WTC11 (cell line): ENCODE measurements around the gene TEX261. TPM values are rescaled to one million over a fixed set of nuclear protein-coding genes. Genes with fewer than 3 reads are reported as not detected.

Source experiments
- ATAC-seq: fragments of 200-7000 bp; cut with Tn5 transposase; 2 replicates; pipeline ENCODE4 v1.10.0; 2021; ENCODE audit warnings: mild to moderate bottlenecking, moderate library complexity
- CTCF ChIA-PET: fragments of 300-600 bp; sonication (Branson Sonifier 250); formaldehyde crosslinking; loops from one replicate; lab custom pipeline; 2021; ENCODE audit warnings: antibody characterized with exemption; lab: Charles Lee
- POLR2A ChIA-PET: fragments of 350-600 bp; sonication (Branson Sonifier 250); formaldehyde crosslinking; loops from one replicate; lab custom pipeline; 2021; ENCODE audit warnings: antibody characterized with exemption; lab: Charles Lee
- DNase-seq: peaks from one replicate; pipeline ENCODE4 v3.0.0; 2021; ENCODE audit warnings: low spot score
- H3K27ac Mint-ChIP-seq: 2 replicates; pipeline ENCODE4 v1.8.0; 2021; ENCODE audit warnings: mixed read lengths
- H3K27me3 Mint-ChIP-seq: 2 replicates; pipeline ENCODE4 v1.8.0; 2021; ENCODE audit warnings: low read depth, mild to moderate bottlenecking, moderate library complexity, mixed read lengths
- H3K36me3 Mint-ChIP-seq: 2 replicates; pipeline ENCODE4 v1.8.0; 2021; ENCODE audit warnings: mixed read lengths
- H3K4me1 Mint-ChIP-seq: 2 replicates; pipeline ENCODE4 v1.8.0; 2022; ENCODE audit warnings: mixed read lengths
- H3K4me3 Mint-ChIP-seq: 2 replicates; pipeline ENCODE4 v1.8.0; 2021; ENCODE audit warnings: mild to moderate bottlenecking, moderate library complexity, mixed read lengths
- H3K9me3 Mint-ChIP-seq: 2 replicates; pipeline ENCODE4 v1.8.0; 2021; ENCODE audit warnings: mixed read lengths
- AFF4 ChIP-seq: sonication (generic); formaldehyde crosslinking; IDR thresholded peaks from 2 replicates; pipeline ENCODE4 v1.8.1; 2023; ENCODE audit warnings: mild to moderate bottlenecking, missing genetic modification reagents, borderline replicate concordance
- AR ChIP-seq: fragments of 250-450 bp; sonication (Bioruptor Pico); IDR thresholded peaks from 2 replicates; pipeline ENCODE4 v1.9.0; 2021; ENCODE audit warnings: mild to moderate bottlenecking
- E2F4 ChIP-seq: sonication (generic); formaldehyde crosslinking; IDR thresholded peaks from 2 replicates; pipeline ENCODE4 v1.8.1; 2022; ENCODE audit warnings: low read depth, mild to moderate bottlenecking, moderate library complexity, missing genetic modification reagents, borderline replicate concordance
- EMX1 ChIP-seq: fragments of 250-450 bp; sonication (Bioruptor Pico); IDR thresholded peaks from 2 replicates; pipeline ENCODE4 v1.8.0; 2021; ENCODE audit warnings: mild to moderate bottlenecking
- ESRRA ChIP-seq: sonication (generic); formaldehyde crosslinking; IDR thresholded peaks from 2 replicates; pipeline ENCODE4 v1.8.1; 2022; ENCODE audit warnings: mild to moderate bottlenecking, missing genetic modification reagents, borderline replicate concordance
- ETV6 ChIP-seq: sonication (generic); formaldehyde crosslinking; IDR thresholded peaks from 2 replicates; pipeline ENCODE4 v1.8.1; 2022; ENCODE audit warnings: mild to moderate bottlenecking, missing genetic modification reagents
- FOXK1 ChIP-seq: sonication (generic); formaldehyde crosslinking; IDR thresholded peaks from 2 replicates; pipeline ENCODE4 v1.8.0; 2022; ENCODE audit warnings: mild to moderate bottlenecking, moderate library complexity, missing genetic modification reagents
- FOXP1 ChIP-seq: sonication (generic); formaldehyde crosslinking; IDR thresholded peaks from 2 replicates; pipeline ENCODE4 v1.8.0; 2022; ENCODE audit warnings: missing genetic modification reagents, mild to moderate bottlenecking, moderate library complexity, borderline replicate concordance
- NFYB ChIP-seq: sonication (generic); formaldehyde crosslinking; conservative IDR thresholded peaks from 2 replicates; pipeline ENCODE4 v1.8.0; 2022; ENCODE audit warnings: low read depth, missing genetic modification reagents
- NR1H2 ChIP-seq: sonication (generic); formaldehyde crosslinking; IDR thresholded peaks from 2 replicates; pipeline ENCODE4 v1.9.0; 2021; ENCODE audit warnings: mild to moderate bottlenecking, moderate library complexity, missing genetic modification reagents
- NR3C1 ChIP-seq: sonication (generic); formaldehyde crosslinking; conservative IDR thresholded peaks from 2 replicates; pipeline ENCODE4 v1.8.1; 2023; ENCODE audit warnings: low read depth, mild to moderate bottlenecking, missing genetic modification reagents
- PRDM15 ChIP-seq: sonication (generic); formaldehyde crosslinking; IDR thresholded peaks from 2 replicates; pipeline ENCODE4 v1.8.0; 2022; ENCODE audit warnings: missing genetic modification reagents
- PREB ChIP-seq: sonication (generic); formaldehyde crosslinking; IDR thresholded peaks from 2 replicates; pipeline ENCODE4 v1.8.1; 2022; ENCODE audit warnings: mild to moderate bottlenecking, missing genetic modification reagents, moderate library complexity, borderline replicate concordance
- PRRX2 ChIP-seq: fragments of 250-450 bp; sonication (Bioruptor Pico); IDR thresholded peaks from 2 replicates; pipeline ENCODE4 v1.8.0; 2021; ENCODE audit warnings: mild to moderate bottlenecking
- RORB ChIP-seq: fragments of 250-450 bp; sonication (Bioruptor Pico); IDR thresholded peaks from 2 replicates; pipeline ENCODE4 v1.9.0; 2021; ENCODE audit warnings: mild to moderate bottlenecking
- SMAD4 ChIP-seq: sonication (generic); formaldehyde crosslinking; IDR thresholded peaks from 2 replicates; pipeline ENCODE4 v1.8.0; 2022; ENCODE audit warnings: mild to moderate bottlenecking, missing genetic modification reagents
- TEAD4 ChIP-seq: sonication (generic); formaldehyde crosslinking; IDR thresholded peaks from 2 replicates; pipeline ENCODE4 v1.8.0; 2022; ENCODE audit warnings: mild to moderate bottlenecking, missing genetic modification reagents
- ZBTB21 ChIP-seq: sonication (generic); formaldehyde crosslinking; IDR thresholded peaks from 2 replicates; pipeline ENCODE4 v1.8.1; 2023; ENCODE audit warnings: mild to moderate bottlenecking, missing genetic modification reagents, borderline replicate concordance
- ZMAT4 ChIP-seq: fragments of 250-450 bp; sonication (Bioruptor Pico); IDR thresholded peaks from 2 replicates; pipeline ENCODE4 v1.9.0; 2021; ENCODE audit warnings: mild to moderate bottlenecking
- ZNF121 ChIP-seq: sonication (generic); formaldehyde crosslinking; IDR thresholded peaks from 2 replicates; pipeline ENCODE4 v1.8.0; 2023; ENCODE audit warnings: missing genetic modification reagents
- ZNF425 ChIP-seq: fragments of 250-450 bp; sonication (Bioruptor Pico); conservative IDR thresholded peaks from 2 replicates; pipeline ENCODE4 v1.9.0; 2021; ENCODE audit warnings: mild to moderate bottlenecking
- total RNA-seq: library from RNA; stranded (reverse); gene quantifications from 3 replicates; pipeline ENCODE4 v1.2.3, GENCODE V29; 2021

The TEX261 gene
- total RNA-seq, 1 experiment from 2014 or later, result 18.3 TPM

- TF ChIP-seq AR (CRISPR knock-in tag), result no peak
- peak; percentile 35; the same call in 1 of the 2 replicates for TF ChIP-seq ESRRA (CRISPR knock-in tag)
- TF ChIP-seq ETV6, result no peak
- TF ChIP-seq ZMAT4 (CRISPR knock-in tag), result no peak
- TF ChIP-seq ZBTB21, result no peak
- TF ChIP-seq EMX1 (CRISPR knock-in tag), result no peak
- TF ChIP-seq FOXP1 (CRISPR knock-in tag), result peak; percentile 84; the same call in 1 of the 2 replicates
- TF ChIP-seq PRDM15 (CRISPR knock-in tag), result no peak
- no peak for TF ChIP-seq NR3C1
Measured at GRCh38 chr2:70984576-70985282, 9.9 kb downstream of the TEX261 start (continued).

- Mint-ChIP-seq H3K36me3 (peaks cover 12% of the 10 kb centered on the region), H3K9me3 (no peaks in the 10 kb centered on the region), H3K4me3 (peak overlapping the region; percentile 54), H3K4me1 (peaks cover 7% of the 10 kb centered on the region), H3K27ac (no peak overlapping the region), H3K27me3 (peaks cover 19% of the 10 kb centered on the region)
- no peak for DNase-seq
- ChIA-PET CTCF (interaction anchor here (0.6 to 4.9 kb wide), 39 partner anchors 8 to 292 kb away, joined by 3 to 68 read pairs (median 5); partner anchors contain the start of genes ATP6V1B1, MCEE, MPHOSPH10 and NAGK), POLR2A (no interaction called here)
- ATAC-seq, result no peak
- no peak for TF ChIP-seq AFF4
- TF ChIP-seq E2F4 (CRISPR knock-in tag), result no peak
- no peak for TF ChIP-seq ZNF425
- no peak for TF ChIP-seq NR1H2
- TF ChIP-seq TEAD4 (CRISPR knock-in tag), result no peak
- TF ChIP-seq PREB (CRISPR knock-in tag), result no peak
- no peak for TF ChIP-seq ETV6
- TF ChIP-seq NFYB, result no peak
- TF ChIP-seq RORB (CRISPR knock-in tag), result no peak
- no peak for TF ChIP-seq PRRX2 (CRISPR knock-in tag)
- no peak for TF ChIP-seq SMAD4 (CRISPR knock-in tag)
- TF ChIP-seq ZNF121 (CRISPR knock-in tag), result no peak
- no peak for TF ChIP-seq FOXK1 (CRISPR knock-in tag)
Measured at GRCh38 chr2:70984228-70984575, 10.5 kb downstream of the TEX261 start.
